ENCODE results near the gene GTSF1L.

The GTSF1L gene

GRCh38 chr20:43716123-43716522 is 10.7 kb downstream of the GTSF1L start:
- 72 to 85% methylated on average over 2 of the region's 4 CpGs for WGBS, 2 experiments (ENCODE audit: insufficient coverage in 2 of 2)
- Histone ChIP-seq H3K27ac (ENCODE audit: low read depth, low read length, severe bottlenecking) (no peak overlapping the region), H3K4me3 (ENCODE audit: extremely low read depth, insufficient read depth, low read length, poor library complexity, severe bottlenecking) (no peak overlapping the region), H3K36me3 (ENCODE audit: control insufficient read depth, insufficient read depth, low read length) (peaks cover 63% of the 10 kb centered on the region), H3K9me3 (ENCODE audit: control insufficient read depth, low read length) (no peaks in the 10 kb centered on the region), H3K4me1 (ENCODE audit: control insufficient read depth, insufficient read depth, low read length, poor library complexity, severe bottlenecking) (no peaks in the 10 kb centered on the region)

- no peaks in the 10 kb centered on the region for H3K9me3 ChIP-seq (ENCODE audit: control insufficient read depth, low read length)
- no peak overlapping the region for H3K27ac ChIP-seq (ENCODE audit: low read depth, low read length, severe bottlenecking)
- H3K4me1 ChIP-seq (ENCODE audit: control insufficient read depth, insufficient read depth, low read length, poor library complexity, severe bottlenecking) = no peaks in the 10 kb centered on the region
- H3K4me3 ChIP-seq (ENCODE audit: extremely low read depth, insufficient read depth, low read length, poor library complexity, severe bottlenecking) = no peak overlapping the region
- H3K36me3 ChIP-seq (ENCODE audit: control insufficient read depth, insufficient read depth, low read length) = peaks cover 69% of the 10 kb centered on the region
- WGBS, 2 experiments (ENCODE audit: insufficient coverage in 2 of 2) = 86 to 93% methylated on average over 1 to 2 of the region's 6 CpGs
Observed at GRCh38 chr20:43715511-43715910, 11.3 kb downstream of the GTSF1L start.

GRCh38 chr20:43715044-43715443 is 11.8 kb downstream of the GTSF1L start:
- Histone ChIP-seq H3K27ac (ENCODE audit: low read depth, low read length, severe bottlenecking) (no peak overlapping the region), H3K9me3 (ENCODE audit: control insufficient read depth, low read length) (no peaks in the 10 kb centered on the region), H3K4me3 (ENCODE audit: extremely low read depth, insufficient read depth, low read length, poor library complexity, severe bottlenecking) (no peak overlapping the region), H3K36me3 (ENCODE audit: control insufficient read depth, insufficient read depth, low read length) (peaks cover 74% of the 10 kb centered on the region), H3K4me1 (ENCODE audit: control insufficient read depth, insufficient read depth, low read length, poor library complexity, severe bottlenecking) (no peaks in the 10 kb centered on the region)
- 93 to 97% methylated on average over 6 to 7 of the region's 9 CpGs for WGBS, 2 experiments (ENCODE audit: insufficient coverage in 2 of 2)

GRCh38 chr20:43711098-43711654 is 15.6 kb downstream of the GTSF1L start:
- Histone ChIP-seq H3K9me3 (ENCODE audit: control insufficient read depth, low read length) (no peaks in the 10 kb centered on the region), H3K27ac (ENCODE audit: low read depth, low read length, severe bottlenecking) (no peak overlapping the region), H3K4me3 (ENCODE audit: extremely low read depth, insufficient read depth, low read length, poor library complexity, severe bottlenecking) (no peak overlapping the region), H3K4me1 (ENCODE audit: control insufficient read depth, insufficient read depth, low read length, poor library complexity, severe bottlenecking) (no peaks in the 10 kb centered on the region), H3K36me3 (ENCODE audit: control insufficient read depth, insufficient read depth, low read length) (peaks cover 95% of the 10 kb centered on the region)
- WGBS, 2 experiments (ENCODE audit: insufficient coverage in 2 of 2) = 96 to 100% methylated on average over 6 to 15 of the region's 15 CpGs

GRCh38 chr20:43710370-43711044 is 16.3 kb downstream of the GTSF1L start:
- no peak overlapping the region for H3K27ac ChIP-seq (ENCODE audit: low read depth, low read length, severe bottlenecking)
- WGBS, 2 experiments (ENCODE audit: insufficient coverage in 2 of 2) = 92 to 100% methylated on average over 2 to 8 of the region's 9 CpGs
- H3K4me1 ChIP-seq (ENCODE audit: control insufficient read depth, insufficient read depth, low read length, poor library complexity, severe bottlenecking) = no peaks in the 10 kb centered on the region
- peaks cover 93% of the 10 kb centered on the region for H3K36me3 ChIP-seq (ENCODE audit: control insufficient read depth, insufficient read depth, low read length)
- H3K4me3 ChIP-seq (ENCODE audit: extremely low read depth, insufficient read depth, low read length, poor library complexity, severe bottlenecking) = no peak overlapping the region
- H3K9me3 ChIP-seq (ENCODE audit: control insufficient read depth, low read length) = no peaks in the 10 kb centered on the region

- Histone ChIP-seq H3K4me3 (ENCODE audit: extremely low read depth, insufficient read depth, low read length, poor library complexity, severe bottlenecking) (no peak overlapping the region), H3K4me1 (ENCODE audit: control insufficient read depth, insufficient read depth, low read length, poor library complexity, severe bottlenecking) (no peaks in the 10 kb centered on the region), H3K27ac (ENCODE audit: low read depth, low read length, severe bottlenecking) (no peak overlapping the region), H3K36me3 (ENCODE audit: control insufficient read depth, insufficient read depth, low read length) (peaks cover 77% of the 10 kb centered on the region), H3K9me3 (ENCODE audit: control insufficient read depth, low read length) (no peaks in the 10 kb centered on the region)
- 96 to 98% methylated on average over 12 to 14 of the region's 14 CpGs for WGBS, 2 experiments (ENCODE audit: insufficient coverage in 2 of 2)
Observed at GRCh38 chr20:43702502-43702901, 24.3 kb downstream of the GTSF1L start.

GRCh38 chr20:43700627-43701026 is 26.2 kb downstream of the GTSF1L start:
- Histone ChIP-seq H3K27ac (ENCODE audit: low read depth, low read length, severe bottlenecking) (no peak overlapping the region), H3K9me3 (ENCODE audit: control insufficient read depth, low read length) (no peaks in the 10 kb centered on the region), H3K4me1 (ENCODE audit: control insufficient read depth, insufficient read depth, low read length, poor library complexity, severe bottlenecking) (no peaks in the 10 kb centered on the region), H3K36me3 (ENCODE audit: control insufficient read depth, insufficient read depth, low read length) (peaks cover 77% of the 10 kb centered on the region), H3K4me3 (ENCODE audit: extremely low read depth, insufficient read depth, low read length, poor library complexity, severe bottlenecking) (no peak overlapping the region)
- WGBS, 2 experiments (ENCODE audit: insufficient coverage in 2 of 2) = 99% methylated on average over 6 to 7 of the region's 8 CpGs

- no peaks in the 10 kb centered on the region for H3K9me3 ChIP-seq (ENCODE audit: control insufficient read depth, low read length)
- no peak overlapping the region for H3K4me3 ChIP-seq (ENCODE audit: extremely low read depth, insufficient read depth, low read length, poor library complexity, severe bottlenecking)
- H3K27ac ChIP-seq (ENCODE audit: low read depth, low read length, severe bottlenecking) = no peak overlapping the region
- peaks cover 77% of the 10 kb centered on the region for H3K36me3 ChIP-seq (ENCODE audit: control insufficient read depth, insufficient read depth, low read length)
- WGBS, 2 experiments (ENCODE audit: insufficient coverage in 2 of 2) = 95 to 97% methylated on average over 7 to 8 of the region's 8 CpGs
- no peaks in the 10 kb centered on the region for H3K4me1 ChIP-seq (ENCODE audit: control insufficient read depth, insufficient read depth, low read length, poor library complexity, severe bottlenecking)
Observed at GRCh38 chr20:43699941-43700565, 26.7 kb downstream of the GTSF1L start.

- Histone ChIP-seq H3K27ac (ENCODE audit: low read depth, low read length, severe bottlenecking) (no peak overlapping the region), H3K9me3 (ENCODE audit: control insufficient read depth, low read length) (no peaks in the 10 kb centered on the region), H3K4me1 (ENCODE audit: control insufficient read depth, insufficient read depth, low read length, poor library complexity, severe bottlenecking) (no peaks in the 10 kb centered on the region), H3K4me3 (ENCODE audit: extremely low read depth, insufficient read depth, low read length, poor library complexity, severe bottlenecking) (no peak overlapping the region), H3K36me3 (ENCODE audit: control insufficient read depth, insufficient read depth, low read length) (peaks cover 71% of the 10 kb centered on the region)
- WGBS, 2 experiments (ENCODE audit: insufficient coverage in 2 of 2) = 90 to 93% methylated on average over 8 of the region's 8 CpGs
Observed at GRCh38 chr20:43695571-43695970, 31.2 kb downstream of the GTSF1L start.

GRCh38 chr20:43694763-43695162 is 32.0 kb downstream of the GTSF1L start:
- H3K27ac ChIP-seq (ENCODE audit: low read depth, low read length, severe bottlenecking) = no peak overlapping the region

More at GRCh38 chr20:43694763-43695162, 32.0 kb downstream of the GTSF1L start:
- H3K4me1 ChIP-seq (ENCODE audit: control insufficient read depth, insufficient read depth, low read length, poor library complexity, severe bottlenecking) = no peaks in the 10 kb centered on the region
- no peak overlapping the region for H3K4me3 ChIP-seq (ENCODE audit: extremely low read depth, insufficient read depth, low read length, poor library complexity, severe bottlenecking)
- peaks cover 64% of the 10 kb centered on the region for H3K36me3 ChIP-seq (ENCODE audit: control insufficient read depth, insufficient read depth, low read length)
- H3K9me3 ChIP-seq (ENCODE audit: control insufficient read depth, low read length) = no peaks in the 10 kb centered on the region
- 81 to 97% methylated on average over 3 of the region's 3 CpGs for WGBS, 2 experiments (ENCODE audit: insufficient coverage in 2 of 2)
